ENCODE data around the gene LYSMD3.
"Not testable (repeated sequence)": the region's sequence is repeated elsewhere in the genome, so short reads cannot be mapped to it uniquely, and the experiment has no call there.

The LYSMD3 gene

DNA sequence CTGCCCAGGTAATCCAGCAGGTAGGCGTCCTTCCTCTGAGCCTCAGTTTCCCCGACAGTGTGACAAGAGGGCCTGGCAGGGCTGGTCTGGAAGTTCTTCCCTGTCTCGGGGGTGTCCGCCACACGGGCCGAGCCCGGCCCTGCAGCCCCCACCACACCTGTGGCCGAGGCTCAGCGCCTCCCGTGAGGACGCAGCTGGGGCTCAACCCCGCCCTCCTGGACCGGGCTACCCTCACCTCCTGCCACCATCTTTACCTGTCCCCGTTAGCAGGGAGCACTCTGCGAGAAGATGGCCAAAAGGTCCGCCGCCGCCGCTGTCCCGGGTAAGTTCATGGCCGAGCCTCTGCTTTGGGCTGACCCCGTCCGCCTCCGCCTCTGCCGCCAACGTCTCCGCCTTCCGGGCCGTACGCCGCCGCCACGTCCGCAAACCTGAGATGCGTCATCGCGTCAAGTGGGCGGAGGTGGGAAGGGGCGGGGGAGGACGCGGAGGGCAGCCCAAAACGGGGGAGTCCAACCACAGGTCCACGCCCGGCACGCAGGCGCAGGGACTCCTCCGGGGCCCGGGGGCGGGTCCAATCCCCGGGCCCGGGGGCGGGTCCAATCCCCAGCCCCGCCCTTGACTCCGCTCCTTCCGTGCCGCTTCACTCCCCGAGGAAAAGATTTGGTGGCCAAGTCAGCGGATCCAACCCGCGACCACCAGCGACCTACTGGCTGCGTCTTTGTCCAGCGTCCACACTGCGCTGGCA lies at the start of gene LYSMD3:
LYSMD3 (minus strand) TSS at position 391 of the 745 bp plus-strand sequence. CDS start 4,295 bp downstream, outside the sequence.
- DNase-seq (ENCODE audit: low read depth in 2 of 2): peak; percentile 95 to 96

DNA sequence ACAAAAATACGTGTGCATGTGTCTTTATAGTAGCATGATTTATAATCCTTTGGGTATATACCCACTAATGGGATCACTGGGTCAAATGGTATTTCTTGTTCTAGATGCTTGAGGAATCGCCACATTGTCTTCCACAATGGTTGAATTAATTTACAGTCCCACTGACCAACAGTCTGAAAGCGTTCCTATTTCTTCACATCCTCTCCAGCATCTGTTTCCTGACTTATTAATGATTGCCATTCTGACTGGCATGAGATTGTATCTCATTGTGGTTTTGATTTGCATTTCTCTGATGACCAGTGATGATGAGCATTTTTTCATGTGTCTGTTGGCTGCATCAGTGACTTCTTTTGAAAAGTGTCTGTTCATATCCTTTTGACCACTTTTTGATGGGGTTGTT lies 47.2 kb upstream of the LYSMD3 start:
- DNase-seq (ENCODE audit: low read depth in 2 of 2): not testable (repeated sequence)

DNA sequence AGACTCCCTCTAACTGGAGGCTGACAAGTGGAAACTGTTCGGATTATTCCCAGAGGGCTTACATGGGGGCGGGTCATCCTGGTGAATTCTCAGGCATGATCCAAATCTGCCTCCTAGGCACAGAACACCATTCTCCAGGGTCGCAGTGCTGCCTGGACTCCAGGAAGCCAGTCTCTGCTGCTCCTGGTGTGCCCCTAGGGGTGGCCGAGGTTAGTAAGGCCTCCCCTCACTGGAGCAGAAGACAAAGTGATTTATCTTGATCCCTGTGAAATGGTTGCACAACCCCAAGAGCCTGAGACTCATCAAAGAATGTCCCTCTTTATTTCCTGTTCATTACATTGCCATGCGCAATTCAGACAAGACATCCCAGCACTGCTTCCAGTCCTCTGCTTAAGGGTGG lies 46.3 kb upstream of the LYSMD3 start:
- DNase-seq (ENCODE audit: low read depth in 2 of 2): no peak

DNA sequence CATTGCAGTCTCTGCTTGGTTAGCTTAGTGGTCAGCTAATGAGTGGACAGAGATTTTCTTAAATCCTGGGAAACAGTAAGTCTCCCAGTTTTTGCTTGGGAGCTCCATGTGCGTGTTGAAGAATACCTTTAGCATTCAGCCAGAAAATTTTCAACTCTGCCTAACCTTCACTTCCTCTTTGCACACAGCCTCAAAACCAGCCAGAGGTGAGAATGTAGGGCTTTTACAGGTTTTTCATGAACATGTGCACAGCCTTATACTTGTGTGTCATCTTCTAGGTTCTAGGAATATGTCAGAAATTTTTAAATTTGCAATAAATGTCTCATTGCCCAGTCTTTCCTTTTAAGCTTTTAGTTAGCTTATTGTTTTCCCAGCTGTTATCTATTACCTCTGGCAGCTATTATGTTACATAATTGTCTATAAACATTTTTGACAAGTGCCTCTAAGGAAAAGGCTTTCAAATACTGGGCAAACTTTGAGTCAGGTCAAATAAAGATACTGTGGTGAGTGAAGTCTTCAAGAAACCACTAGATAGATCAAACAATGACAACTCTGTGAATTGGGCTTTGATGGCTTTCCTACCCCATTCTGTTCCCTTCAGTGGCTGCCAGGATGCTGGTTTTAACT lies 41.9 kb upstream of the LYSMD3 start:
- DNase-seq (ENCODE audit: low read depth in 2 of 2): no peak

- DNase-seq (ENCODE audit: low read depth in 2 of 2): no peak
Observed at GRCh38 chr5:90570034-90570433, 40.6 kb upstream of the LYSMD3 start.

GRCh38 chr5:90569084-90569483 lies 39.7 kb upstream of the LYSMD3 start:
- no peak for DNase-seq (ENCODE audit: low read depth in 2 of 2)

GRCh38 chr5:90565491-90565890 lies 36.1 kb upstream of the LYSMD3 start:
- DNase-seq (ENCODE audit: low read depth in 2 of 2): no peak

DNA sequence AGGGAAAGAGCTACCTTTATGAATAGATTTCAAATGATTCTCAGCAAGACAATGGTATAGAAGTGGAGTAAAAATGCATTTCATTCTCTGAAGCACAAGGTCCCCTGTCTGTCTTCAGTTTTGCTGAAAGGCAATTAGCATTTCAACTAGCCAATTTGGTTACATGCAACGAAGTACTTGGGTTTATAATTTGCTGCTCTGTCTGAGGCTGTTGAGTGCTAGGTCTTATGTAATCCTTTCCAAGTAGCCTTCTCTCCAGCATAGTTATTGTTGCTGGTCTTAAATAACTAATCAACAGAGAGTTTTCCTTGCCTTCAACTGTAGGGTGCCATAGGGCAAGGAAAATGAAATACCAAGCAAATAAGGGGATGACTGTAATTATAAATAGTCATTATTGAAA lies 33.7 kb upstream of the LYSMD3 start:
- DNase-seq (ENCODE audit: low read depth in 2 of 2): no peak

DNA sequence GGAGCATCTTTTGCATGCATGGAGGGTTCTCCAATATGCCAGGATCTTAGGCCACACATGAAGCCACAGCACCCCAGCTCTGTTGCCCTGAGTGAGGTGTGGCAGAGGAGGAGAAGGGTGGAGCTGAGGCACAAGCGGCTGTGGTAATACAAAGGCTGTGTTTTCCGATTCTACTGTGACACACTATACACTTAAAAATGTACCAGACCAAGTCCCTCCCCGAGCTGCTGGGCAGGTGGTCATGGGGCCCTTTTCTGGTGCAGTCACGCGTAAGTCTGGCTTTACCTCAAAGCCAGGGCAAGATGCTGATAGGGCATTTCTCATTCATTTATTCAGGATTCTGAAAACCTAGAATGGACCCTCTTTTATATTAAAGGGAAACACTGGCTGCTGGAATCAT lies 33.0 kb upstream of the LYSMD3 start:
- DNase-seq (ENCODE audit: low read depth in 2 of 2): no peak

GRCh38 chr5:90561766-90562165 lies 32.4 kb upstream of the LYSMD3 start:
- DNase-seq (ENCODE audit: low read depth in 2 of 2): no peak

DNA sequence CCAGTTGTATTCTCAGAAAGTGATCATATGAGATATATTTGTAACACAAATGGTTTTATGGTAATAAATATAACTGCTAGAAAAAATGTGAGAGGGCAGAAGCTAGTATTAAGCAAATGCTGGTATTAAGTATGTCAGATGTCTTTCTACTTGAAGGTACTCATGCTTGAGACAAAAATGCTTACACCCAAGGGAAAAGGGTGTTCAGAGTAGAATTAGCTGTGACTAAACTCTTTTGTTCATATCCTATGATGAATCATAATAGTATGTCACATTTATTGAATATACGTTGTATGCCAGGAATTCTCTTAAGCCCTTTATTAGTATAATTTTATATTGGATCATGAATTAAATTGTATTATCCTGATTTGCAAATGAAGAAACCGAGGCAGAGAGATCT lies 31.4 kb upstream of the LYSMD3 start:
- no peak for DNase-seq (ENCODE audit: low read depth in 2 of 2)

GRCh38 chr5:90558344-90559192 lies 29.2 kb upstream of the LYSMD3 start, which contains the start of gene ADGRV1:
TSS of gene ADGRV1 (plus strand) at chr5:90558797. CDS start at chr5:90558896, 99 bp downstream.
- no peak for DNase-seq (ENCODE audit: low read depth in 2 of 2)

- no peak for DNase-seq (ENCODE audit: low read depth in 2 of 2)
Observed at GRCh38 chr5:90557871-90558270, 28.5 kb upstream of the LYSMD3 start.

GRCh38 chr5:90557391-90557790 lies 28.0 kb upstream of the LYSMD3 start:
- no peak for DNase-seq (ENCODE audit: low read depth in 2 of 2)

GRCh38 chr5:90555666-90556065 lies 26.3 kb upstream of the LYSMD3 start:
- no peak for DNase-seq (ENCODE audit: low read depth in 2 of 2)

DNA sequence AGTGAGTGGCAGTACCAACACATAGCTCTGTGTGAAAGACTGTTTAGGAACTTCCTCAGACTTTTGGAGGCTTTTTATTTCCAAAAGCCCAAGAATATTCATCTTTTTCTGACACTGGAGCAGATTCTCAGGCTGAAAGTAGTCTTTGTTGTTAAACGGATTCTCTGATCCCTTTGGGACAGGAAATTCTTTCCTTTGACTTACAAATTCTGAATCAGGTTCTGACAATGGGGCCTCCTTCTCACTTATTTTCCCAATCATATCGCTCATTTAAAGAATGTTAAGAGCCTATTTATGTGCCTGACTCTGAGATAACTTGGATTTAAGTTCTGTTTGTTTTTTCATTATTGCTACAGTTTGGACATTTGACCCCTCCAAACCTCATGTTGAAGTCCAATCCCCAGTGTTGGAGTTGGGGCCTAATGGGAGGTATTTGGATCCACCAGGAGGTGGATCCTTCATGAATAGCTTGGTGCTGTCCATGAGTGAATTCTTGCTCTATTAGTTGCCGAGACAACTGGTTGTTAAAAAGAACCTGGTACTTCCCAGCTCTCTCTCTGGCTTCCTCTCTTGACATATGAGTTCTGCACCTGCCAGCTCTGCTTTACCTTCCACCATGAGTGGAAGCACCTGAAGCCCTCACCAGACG lies 25.1 kb upstream of the LYSMD3 start:
- DNase-seq (ENCODE audit: low read depth in 2 of 2): no peak

- DNase-seq (ENCODE audit: low read depth in 2 of 2): no peak
Observed at GRCh38 chr5:90553711-90554110, 24.3 kb upstream of the LYSMD3 start.

DNA sequence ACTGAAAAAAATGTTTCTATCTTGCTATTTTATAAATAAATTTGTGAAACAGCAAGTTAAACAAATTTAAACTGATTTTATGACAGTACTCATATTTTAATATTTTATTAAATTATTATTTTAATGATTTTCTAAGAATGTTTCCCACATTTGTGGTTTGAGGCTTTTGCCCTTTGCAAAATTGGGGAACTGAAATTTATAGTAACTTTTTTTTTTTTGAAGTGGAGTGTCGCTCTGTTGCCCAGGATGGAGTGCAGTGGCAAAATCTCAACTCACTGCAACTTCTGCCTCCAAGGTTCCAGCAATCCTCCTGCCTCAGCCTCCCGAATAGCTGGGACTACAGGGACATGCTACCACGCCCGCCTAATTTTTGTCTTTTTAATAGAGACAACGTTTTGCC lies 22.0 kb upstream of the LYSMD3 start:
- no peak for DNase-seq (ENCODE audit: low read depth in 2 of 2)

GRCh38 chr5:90550963-90551362 lies 21.6 kb upstream of the LYSMD3 start:
- no peak for DNase-seq (ENCODE audit: low read depth in 2 of 2)

GRCh38 chr5:90549729-90550275 lies 20.4 kb upstream of the LYSMD3 start:
- DNase-seq (ENCODE audit: low read depth in 2 of 2): no peak

- no peak for DNase-seq (ENCODE audit: low read depth in 2 of 2)
Observed at GRCh38 chr5:90549223-90549622, 19.8 kb upstream of the LYSMD3 start.
